HG02610 (cell line): ENCODE measurements around the gene CCR2.
"Not testable (repeated sequence)": the region's sequence is repeated elsewhere in the genome, so short reads cannot be mapped to it uniquely, and the experiment has no call there.

Experiments
- ATAC-seq: cut with Tn5 transposase; IDR thresholded peaks from one replicate; pipeline ENCODE4 v1.9.1; 2021; ENCODE audit warnings: mild to moderate bottlenecking, moderate library complexity; ENCODE audit not compliant: unreplicated experiment

The CCR2 gene

GRCh38 chr3:46400846-46401245, 46.9 kb downstream of the CCR2 start:
- ATAC-seq, result no peak

GRCh38 chr3:46401579-46401978, 47.7 kb downstream of the CCR2 start:
- ATAC-seq, result no peak

GRCh38 chr3:46402902-46403301, 49.0 kb downstream of the CCR2 start:
- not testable (repeated sequence) for ATAC-seq

- ATAC-seq, result no peak
Observed at GRCh38 chr3:46405301-46406019, 51.5 kb downstream of the CCR2 start.

- no peak for ATAC-seq
Observed at GRCh38 chr3:46406443-46406787, 52.5 kb downstream of the CCR2 start.

- no peak for ATAC-seq
Observed at GRCh38 chr3:46406788-46407611, 53.1 kb downstream of the CCR2 start, which contains the start of the genes CCR5AS and CCRL2. Gene CCR5AS (minus strand): TSS chr3:46407066. Gene CCRL2 (plus strand): TSS chr3:46407259. CDS start chr3:46408080, 821 bp downstream.

GRCh38 chr3:46407970-46408369, 54.1 kb downstream of the CCR2 start:
- ATAC-seq, result no peak

- ATAC-seq, result no peak
Observed at GRCh38 chr3:46408853-46409252, 54.9 kb downstream of the CCR2 start.

GRCh38 chr3:46409739-46410489, 56.0 kb downstream of the CCR2 start:
- no peak for ATAC-seq
